H9 (cell line): ENCODE results near the gene CHCHD1. TPM values are rescaled to one million over a fixed set of nuclear protein-coding genes. Genes with fewer than 3 reads are reported as not detected.

Experiments
- DNase-seq: peaks from one replicate; pipeline ENCODE4 v3.0.0-alpha.2; 2017
- H2AFZ ChIP-seq: one replicate; pipeline ENCODE4 v1.6.1; 2013; ENCODE audit warnings: mild to moderate bottlenecking, low read length, control low read depth, moderate library complexity
- H2AK5ac ChIP-seq: 2 replicates; pipeline ENCODE4 v1.6.1; 2013; ENCODE audit warnings: low read length, control low read depth, mixed read lengths; ENCODE audit not compliant: insufficient read length
- H2BK120ac ChIP-seq: one replicate; pipeline ENCODE4 v1.6.1; 2013; ENCODE audit warnings: low read depth, mild to moderate bottlenecking, low read length, control low read depth, inconsistent platforms; ENCODE audit not compliant: poor library complexity, severe bottlenecking
- H2BK12ac ChIP-seq: 2 replicates; pipeline ENCODE4 v1.6.1; 2013; ENCODE audit warnings: low read length, control low read depth, mixed read lengths, low read depth; ENCODE audit not compliant: insufficient read length
- H2BK15ac ChIP-seq: 2 replicates; pipeline ENCODE4 v1.6.1; 2013; ENCODE audit warnings: low read depth, low read length, control low read depth
- H2BK20ac ChIP-seq: one replicate; pipeline ENCODE4 v1.6.1; 2013; ENCODE audit warnings: low read depth, mild to moderate bottlenecking, low read length, control low read depth, inconsistent platforms; ENCODE audit not compliant: poor library complexity, severe bottlenecking
- H2BK5ac ChIP-seq: 2 replicates; pipeline ENCODE4 v1.6.1; 2013; ENCODE audit warnings: low read length, control low read depth, mixed read lengths; ENCODE audit not compliant: insufficient read length
- H3K14ac ChIP-seq: 2 replicates; pipeline ENCODE4 v1.6.1; 2013; ENCODE audit warnings: low read length, control low read depth; ENCODE audit not compliant: insufficient read depth
- H3K18ac ChIP-seq: 2 replicates; pipeline ENCODE4 v1.6.1; 2013; ENCODE audit warnings: low read depth, mild to moderate bottlenecking, mixed read lengths, low read length, control low read depth; ENCODE audit not compliant: insufficient read length
- H3K23ac ChIP-seq: 2 replicates; pipeline ENCODE4 v1.6.1; 2013; ENCODE audit warnings: low read length, control low read depth, mixed read lengths, low read depth; ENCODE audit not compliant: insufficient read length
- H3K23me2 ChIP-seq: 2 replicates; pipeline ENCODE4 v1.6.1; 2013; ENCODE audit warnings: low read depth, mild to moderate bottlenecking, mixed read lengths, low read length, control low read depth; ENCODE audit not compliant: insufficient read length, poor library complexity, severe bottlenecking
- H3K27ac ChIP-seq: 2 replicates; pipeline ENCODE4 v1.5.1; 2013; ENCODE audit warnings: low read length, control low read depth, mixed read lengths, low read depth; ENCODE audit not compliant: insufficient read length
- H3K27me3 ChIP-seq: 2 replicates; pipeline ENCODE4 v1.6.1; 2013; ENCODE audit warnings: low read length, control low read depth, inconsistent platforms; ENCODE audit not compliant: insufficient read depth
- H3K4ac ChIP-seq: 2 replicates; pipeline ENCODE4 v1.6.1; 2013; ENCODE audit warnings: low read depth, mild to moderate bottlenecking, control low read depth, inconsistent platforms, low read length, moderate library complexity
- H3K4me1 ChIP-seq: 2 replicates; pipeline ENCODE4 v1.6.1; 2013; ENCODE audit warnings: low read length, control low read depth, inconsistent platforms; ENCODE audit not compliant: insufficient read depth
- H3K4me2 ChIP-seq: 2 replicates; pipeline ENCODE4 v1.6.1; 2013; ENCODE audit warnings: low read length, control low read depth, mixed read lengths; ENCODE audit not compliant: insufficient read length, insufficient read depth
- H3K56ac ChIP-seq: 2 replicates; pipeline ENCODE4 v1.6.1; 2013; ENCODE audit warnings: low read depth, mild to moderate bottlenecking, mixed read lengths, low read length, control low read depth; ENCODE audit not compliant: insufficient read length
- H3K79me1 ChIP-seq: 2 replicates; pipeline ENCODE4 v1.6.1; 2013; ENCODE audit warnings: low read depth, mild to moderate bottlenecking, moderate library complexity, low read length, control low read depth, inconsistent platforms; ENCODE audit not compliant: insufficient read depth, poor library complexity, severe bottlenecking
- H3K79me2 ChIP-seq: 2 replicates; pipeline ENCODE4 v1.6.1; 2013; ENCODE audit warnings: low read length, control low read depth, inconsistent platforms; ENCODE audit not compliant: insufficient read depth
- H3K9ac ChIP-seq: 2 replicates; pipeline ENCODE4 v1.6.1; 2013; ENCODE audit warnings: low read length, control low read depth, mixed read lengths; ENCODE audit not compliant: insufficient read length; ENCODE audit errors: extremely low read depth
- H3K9me3 ChIP-seq: one replicate; pipeline ENCODE4 v1.6.1; 2013; ENCODE audit warnings: low read depth, low read length, inconsistent platforms; ENCODE audit not compliant: control insufficient read depth
- H3T11ph ChIP-seq: one replicate; pipeline ENCODE4 v1.6.1; 2013; ENCODE audit warnings: mild to moderate bottlenecking, low read length, control low read depth, inconsistent platforms
- H4K20me1 ChIP-seq: one replicate; pipeline ENCODE4 v1.6.1; 2013; ENCODE audit not compliant: control insufficient read depth, insufficient read length, insufficient read depth
- H4K5ac ChIP-seq: 2 replicates; pipeline ENCODE4 v1.6.1; 2013; ENCODE audit warnings: low read depth, mild to moderate bottlenecking, mixed read lengths, low read length, control low read depth; ENCODE audit not compliant: insufficient read length
- H4K8ac ChIP-seq: replicated peaks from 2 replicates; pipeline ENCODE4 v1.6.1; 2013; ENCODE audit warnings: low read length, control low read depth, mixed read lengths, low read depth; ENCODE audit not compliant: insufficient read length
- H4K91ac ChIP-seq: 2 replicates; pipeline ENCODE4 v1.6.1; 2013; ENCODE audit warnings: low read depth, mild to moderate bottlenecking, moderate library complexity, mixed read lengths, low read length, control low read depth; ENCODE audit not compliant: insufficient read length
- H3K27ac Mint-ChIP-seq, 3 experiments: 2 replicates in 2 of 3; 3 replicates in 1 of 3; pipeline ENCODE4 v1.8.0; 2020 to 2021; ENCODE audit warnings: mixed read lengths in 3 of 3, mild to moderate bottlenecking in 1 of 3, moderate library complexity in 1 of 3
- H3K27me3 Mint-ChIP-seq: 2 replicates; pipeline ENCODE4 v1.8.0; 2021; ENCODE audit warnings: low read depth, mild to moderate bottlenecking, moderate library complexity, mixed read lengths
- H3K36me3 Mint-ChIP-seq, 3 experiments: 2 replicates in 2 of 3; 3 replicates in 1 of 3; pipeline ENCODE4 v1.8.0; 2020 to 2021; ENCODE audit warnings: low read depth in 3 of 3, mixed read lengths in 3 of 3; ENCODE audit not compliant: insufficient read depth in 1 of 3
- H3K4me1 Mint-ChIP-seq, 2 experiments: 2 replicates each; pipeline ENCODE4 v1.8.0; 2020; ENCODE audit warnings: mixed read lengths in 2 of 2
- H3K4me3 Mint-ChIP-seq, 2 experiments: 2 replicates in 1 of 2; 3 replicates in 1 of 2; pipeline ENCODE4 v1.8.0; 2020 to 2021; ENCODE audit warnings: mild to moderate bottlenecking in 2 of 2, mixed read lengths in 2 of 2, moderate library complexity in 1 of 2
- H3K9me3 Mint-ChIP-seq, 2 experiments: 2 replicates in 1 of 2; 3 replicates in 1 of 2; pipeline ENCODE4 v1.8.0; 2020; ENCODE audit warnings: mild to moderate bottlenecking in 2 of 2, mixed read lengths in 2 of 2, moderate library complexity in 1 of 2
- CTCF ChIP-seq: fragments of 200-600 bp; sonication (generic); conservative IDR thresholded peaks from 3 replicates; pipeline ENCODE4 v1.8.0; 2021; ENCODE audit warnings: antibody characterized with exemption, mild to moderate bottlenecking
- WGBS: extraction: QIAGEN DNeasy Blood & Tissue Kit; methylation state at CpG from one replicate; pipeline ENCODE4 v1.1.7; 2013; ENCODE audit warnings: missing lambda C conversion rate, low lambda C conversion rate, mixed read lengths; ENCODE audit not compliant: insufficient read length; ENCODE audit errors: extremely low coverage; 5-methylcytosine and 5-hydroxymethylcytosine counted together
- total RNA-seq: library from RNA; stranded (reverse); gene quantifications from 2 replicates; pipeline ENCODE4 v1.2.1, GENCODE V29; 2021

The CHCHD1 gene
- total RNA-seq, 1 experiment from 2014 or later, result 45.9 TPM

GRCh38 chr10:73781548-73781878 lies 335 bp upstream of the CHCHD1 start:
- Histone ChIP-seq H2BK20ac (no peak overlapping the region), H2BK12ac (no peak overlapping the region), H2AK5ac (no peak overlapping the region), H3K79me1 (peaks cover 11% of the 10 kb centered on the region), H3K23me2 (peaks cover 11% of the 10 kb centered on the region), H3K4me2 (peak overlapping the region; percentile 99), H3K4me1 (peaks cover 1% of the 10 kb centered on the region; the same call in 1 of the 2 replicates), H3K4ac (no peak overlapping the region), H2BK120ac (peak overlapping the region; percentile 61), H3K79me2 (peaks cover 12% of the 10 kb centered on the region; the same call in 1 of the 2 replicates), H3K18ac (no peak overlapping the region), H4K20me1 (no peaks in the 10 kb centered on the region), H3K9me3 (no peaks in the 10 kb centered on the region), H3K27me3 (no peaks in the 10 kb centered on the region), H4K91ac (no peak overlapping the region), H2AFZ (no peak overlapping the region), H3K56ac (no peak overlapping the region), H3K27ac (no peak overlapping the region), H3K23ac (no peak overlapping the region), H3K9ac (peak overlapping the region; percentile 89), H3T11ph (no peak overlapping the region), H4K8ac (no peak overlapping the region), H2BK5ac (no peak overlapping the region), H3K14ac (peak overlapping the region; percentile 54), H2BK15ac (no peak overlapping the region), H4K5ac (peak overlapping the region; percentile 55)
- Mint-ChIP-seq H3K27ac (peak overlapping the region; percentile 99 to 100 (median 100); a peak in 6 of 7 replicates), H3K4me3 (peak overlapping the region; percentile 99), H3K27me3 (no peaks in the 10 kb centered on the region), H3K36me3 (peaks cover 8 to 29% (median 25%) of the 10 kb centered on the region in 3 experiments; a peak in 6 of 7 replicates), H3K4me1 (peaks cover 32 to 33% of the 10 kb centered on the region in 2 experiments), H3K9me3 (no peaks in the 10 kb centered on the region)
- no CpG with 5 or more reads among the region's 14 CpGs for WGBS
- no peak for DNase-seq
- TF ChIP-seq CTCF, result no peak
